DMS53 treated with DMSO at 0.1 percent for 48 hours (cell line): Measurements from ENCODE around the gene CLIC5.

Experiments used
- DNase-seq: peaks from one replicate; lab custom pipeline; 2025; ENCODE audit not compliant: unreplicated experiment; lab: John Stamatoyannopoulos, UW

CLIC5 gene

DNA sequence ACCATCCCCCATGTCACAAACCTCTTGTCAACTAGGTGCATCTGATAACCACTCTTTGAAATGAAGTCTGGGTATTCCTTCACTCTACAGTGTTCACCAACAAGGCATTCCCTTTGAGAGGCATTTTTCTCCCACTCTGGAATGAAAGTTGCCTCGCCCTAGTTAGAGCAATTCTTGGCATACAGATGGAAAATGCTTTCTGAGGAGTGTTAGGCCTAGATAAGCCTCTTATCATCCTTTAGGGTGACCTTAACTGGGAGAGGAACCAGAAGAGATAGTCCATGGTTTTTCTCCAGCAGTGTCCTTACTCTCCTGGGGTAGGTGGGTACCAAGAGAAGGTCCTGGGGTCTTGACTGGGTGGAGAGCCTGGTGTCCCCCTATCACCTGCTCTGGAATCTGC is 14.8 kb downstream of the CLIC5 start:
- DNase-seq: no peak

DNA sequence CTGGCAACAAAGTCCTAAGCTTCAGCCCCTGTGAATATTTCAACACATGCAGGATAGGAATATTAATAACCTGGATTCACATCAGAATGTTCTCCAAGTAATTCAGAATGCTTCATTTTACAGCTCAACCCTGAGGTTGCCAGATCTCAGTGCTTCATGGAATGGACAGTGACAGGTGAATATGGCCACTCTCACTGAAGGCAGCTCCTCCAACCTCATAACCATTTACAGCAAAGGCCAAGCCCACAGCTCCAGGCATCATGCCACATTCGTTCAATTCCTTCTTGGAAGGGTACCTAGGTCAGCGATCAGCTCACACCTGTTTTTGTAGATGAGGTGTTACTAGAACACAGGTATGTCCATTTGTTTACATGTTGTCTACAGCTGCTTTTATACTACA is 17.1 kb downstream of the CLIC5 start:
- DNase-seq: no peak

DNA sequence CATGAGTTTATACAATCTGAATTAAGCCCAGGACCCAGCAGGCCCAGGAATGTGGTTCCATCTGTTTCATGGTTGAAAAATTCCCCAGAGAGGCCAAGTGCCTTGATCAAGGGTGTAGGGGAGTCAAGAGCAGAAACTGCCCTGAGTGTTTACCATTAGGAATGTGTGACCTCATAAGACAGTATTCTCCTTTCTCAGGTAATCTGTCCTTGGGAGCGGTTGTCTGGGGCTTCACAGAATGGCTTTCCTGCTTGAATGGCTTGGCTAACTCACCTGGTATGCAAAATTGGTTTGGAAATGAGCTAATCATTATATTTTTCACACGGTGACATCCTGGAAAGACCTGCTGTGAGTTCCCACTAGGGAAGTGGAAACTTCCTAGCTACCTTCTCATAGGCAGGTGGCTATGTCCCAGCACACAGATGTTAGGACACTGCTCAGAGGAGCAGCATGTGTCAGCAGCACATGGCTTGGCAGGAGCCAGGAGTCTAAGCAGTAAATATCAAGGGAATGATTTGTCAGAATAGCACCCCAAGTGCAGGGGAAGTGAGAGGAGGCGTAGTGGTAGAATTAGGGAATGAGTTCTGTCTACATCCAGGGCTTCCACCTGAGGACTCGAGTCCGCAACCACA is 17.7 kb downstream of the CLIC5 start:
- no peak for DNase-seq

- DNase-seq: no peak
Measured at GRCh38 chr6:45991189-45991588, 24.5 kb downstream of the CLIC5 start.

GRCh38 chr6:45990162-45990561 is 25.5 kb downstream of the CLIC5 start:
- no peak for DNase-seq

- no peak for DNase-seq
Measured at GRCh38 chr6:45988635-45989034, 27.0 kb downstream of the CLIC5 start.

DNA sequence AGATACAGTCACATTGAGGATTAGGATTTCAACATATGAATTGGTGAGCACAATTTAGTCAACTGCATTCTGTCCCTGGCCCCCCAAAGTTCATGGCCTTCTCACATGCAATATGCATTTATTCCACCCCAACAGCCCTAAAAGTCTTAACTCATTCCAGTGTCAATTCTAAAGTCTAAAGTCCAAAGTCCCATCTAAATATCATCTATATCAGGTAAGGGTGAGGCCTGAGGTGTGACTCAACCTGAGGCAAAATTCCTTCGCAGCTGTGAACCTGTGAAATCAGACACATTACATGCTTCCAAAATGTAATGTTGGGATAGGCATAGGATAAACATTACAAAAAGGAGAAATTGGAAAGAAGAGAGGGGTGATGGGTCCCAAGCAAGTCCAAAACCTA is 27.8 kb downstream of the CLIC5 start:
- DNase-seq: no peak

DNA sequence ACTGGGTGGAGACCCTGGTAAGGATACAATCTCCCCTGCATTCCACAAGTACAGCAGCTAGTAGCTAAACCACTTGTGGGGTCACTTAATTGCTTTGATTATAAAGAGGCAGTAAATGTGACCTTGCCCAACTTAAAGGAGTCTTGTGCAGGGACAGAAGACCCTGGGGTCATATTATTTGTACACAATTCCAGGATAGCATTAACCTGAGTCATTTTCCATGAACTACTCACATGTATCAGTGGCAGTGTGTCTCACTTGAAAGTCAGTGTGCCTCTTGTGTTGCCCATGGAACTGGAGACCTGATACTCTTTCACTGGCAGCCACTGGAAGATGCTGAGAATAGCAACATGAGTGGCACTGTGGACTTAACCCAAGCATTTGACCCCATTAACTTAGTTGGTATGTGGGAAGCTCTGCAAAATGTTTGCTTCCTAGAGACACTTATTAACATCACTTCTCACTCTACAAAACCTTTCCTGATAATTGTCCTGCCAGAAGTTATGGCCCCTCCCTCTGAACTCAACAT is 28.9 kb downstream of the CLIC5 start:
- no peak for DNase-seq

DNA sequence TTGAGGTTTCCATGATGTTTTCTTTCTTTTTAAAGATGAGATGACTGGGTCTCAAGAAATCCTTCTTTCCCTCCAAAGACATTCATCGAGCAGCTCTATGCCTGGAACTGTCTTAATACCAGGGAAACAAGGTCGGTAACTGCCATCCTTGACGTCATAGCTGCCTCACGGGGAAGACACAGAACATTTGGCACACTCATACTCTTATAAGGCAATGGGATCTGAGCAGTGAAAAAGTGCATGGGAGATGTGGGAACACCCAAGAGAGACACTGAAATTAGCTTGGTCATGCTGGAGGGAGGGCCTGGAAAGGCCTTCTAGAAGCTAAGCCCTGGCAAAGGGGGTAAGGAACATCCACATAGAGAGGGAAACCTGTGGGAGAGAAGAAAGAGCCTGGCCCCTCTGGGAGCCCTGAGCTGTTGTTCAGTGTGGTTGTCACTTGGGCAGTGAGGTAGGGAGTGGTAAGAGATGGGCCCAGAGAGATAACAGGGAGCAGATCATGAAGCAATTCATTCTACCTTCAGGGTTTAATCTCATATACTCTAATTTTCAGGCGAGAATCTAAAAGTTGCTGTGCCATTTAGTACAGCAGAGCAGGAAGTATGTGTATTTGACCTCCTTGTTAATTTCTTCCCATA is 30.8 kb downstream of the CLIC5 start:
- no peak for DNase-seq

DNA sequence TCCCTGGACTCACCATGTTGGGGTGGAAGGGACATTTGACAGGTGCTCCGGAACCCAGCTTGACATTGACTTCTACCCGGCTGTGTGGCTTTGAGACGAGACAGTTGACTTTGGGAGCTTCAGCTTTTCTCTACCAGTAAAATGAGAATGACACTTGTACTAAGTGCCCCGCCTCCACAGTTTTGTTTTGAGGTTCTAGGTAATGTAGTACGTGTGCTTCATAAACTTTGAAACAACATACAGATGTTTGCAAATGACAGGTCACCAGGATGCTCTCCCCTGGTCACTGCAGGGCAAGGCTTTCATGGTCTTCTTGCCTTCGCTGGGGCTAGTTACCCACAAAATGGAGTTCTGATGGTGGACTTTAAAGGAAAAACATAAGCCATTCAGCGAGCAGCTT is 31.3 kb downstream of the CLIC5 start:
- DNase-seq: no peak

DNA sequence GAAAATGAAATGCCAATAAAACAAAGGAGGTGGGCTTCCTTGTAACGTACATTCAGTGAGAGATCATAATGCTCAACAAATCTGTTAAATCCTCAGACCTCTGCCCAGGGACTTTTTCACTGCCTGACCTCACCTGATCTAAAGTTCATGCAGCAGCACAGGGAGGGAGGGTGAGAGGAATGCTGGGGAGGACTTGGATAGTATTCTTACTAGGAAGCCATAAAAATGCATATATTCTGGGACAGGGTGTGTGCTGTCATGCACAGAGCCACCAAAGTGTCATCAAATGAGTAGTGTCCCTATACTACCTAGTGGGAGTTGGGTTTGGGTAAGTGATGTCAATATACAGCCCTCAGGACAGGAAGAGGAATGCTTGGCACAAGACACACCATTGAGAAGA is 32.6 kb downstream of the CLIC5 start:
- no peak for DNase-seq

- no peak for DNase-seq
Measured at GRCh38 chr6:45982280-45983036, 33.2 kb downstream of the CLIC5 start.

DNA sequence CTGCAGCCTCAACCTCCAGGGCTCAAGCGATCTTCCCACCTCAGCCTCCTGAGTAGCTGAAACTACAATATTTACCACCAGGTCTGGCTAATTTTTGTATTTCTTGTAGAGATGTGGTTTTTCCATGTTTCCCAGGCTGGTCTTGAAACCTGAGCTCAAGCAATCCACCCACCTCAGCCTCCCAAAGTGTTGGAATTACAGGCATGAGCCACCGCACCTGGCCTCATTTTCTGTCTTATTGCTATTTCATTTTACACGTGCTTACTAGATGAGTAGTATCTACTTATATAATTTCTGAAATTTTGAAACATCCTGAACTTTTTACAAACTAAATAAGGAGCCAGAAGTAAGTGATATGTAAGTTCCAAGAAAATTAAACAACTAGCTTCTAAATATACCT is 34.6 kb downstream of the CLIC5 start:
- no peak for DNase-seq

- DNase-seq: no peak
Measured at GRCh38 chr6:45979311-45979710, 36.3 kb downstream of the CLIC5 start.

GRCh38 chr6:45974596-45974995 is 41.1 kb downstream of the CLIC5 start:
- DNase-seq: no peak

DNA sequence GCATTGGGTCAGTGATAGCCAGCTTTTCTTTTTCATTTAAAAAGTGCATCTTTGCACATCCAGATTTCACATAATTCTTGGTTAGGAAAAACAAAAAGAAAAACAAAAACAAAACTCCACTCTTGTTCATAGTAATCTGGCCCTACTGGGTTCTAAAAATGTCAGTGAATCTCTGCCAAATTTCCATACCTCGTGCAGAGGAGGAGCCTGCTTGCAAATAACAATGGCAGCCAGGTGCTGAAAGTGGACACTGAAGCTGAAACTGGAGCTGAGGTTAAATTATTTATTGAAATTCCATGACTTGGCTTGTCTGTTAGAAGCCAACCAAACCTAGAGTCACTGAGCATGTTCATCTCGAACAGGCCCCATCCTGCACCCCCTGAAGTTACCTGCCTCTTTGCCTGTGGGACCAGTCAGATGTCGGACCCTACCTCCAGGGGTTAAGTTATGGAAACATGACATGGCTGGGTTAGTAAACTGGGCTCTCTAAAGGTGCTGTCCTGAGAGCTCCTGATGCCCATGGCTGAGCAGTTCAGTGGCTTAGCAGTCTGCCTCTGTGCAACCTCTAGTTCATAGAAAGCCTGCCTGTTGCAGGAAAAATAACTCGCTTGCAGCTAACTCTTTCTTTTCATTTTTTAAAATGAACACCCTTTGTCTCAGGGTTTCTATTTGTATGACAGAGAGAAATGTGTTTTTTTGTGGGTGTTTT is 42.7 kb downstream of the CLIC5 start:
- DNase-seq: no peak

DNA sequence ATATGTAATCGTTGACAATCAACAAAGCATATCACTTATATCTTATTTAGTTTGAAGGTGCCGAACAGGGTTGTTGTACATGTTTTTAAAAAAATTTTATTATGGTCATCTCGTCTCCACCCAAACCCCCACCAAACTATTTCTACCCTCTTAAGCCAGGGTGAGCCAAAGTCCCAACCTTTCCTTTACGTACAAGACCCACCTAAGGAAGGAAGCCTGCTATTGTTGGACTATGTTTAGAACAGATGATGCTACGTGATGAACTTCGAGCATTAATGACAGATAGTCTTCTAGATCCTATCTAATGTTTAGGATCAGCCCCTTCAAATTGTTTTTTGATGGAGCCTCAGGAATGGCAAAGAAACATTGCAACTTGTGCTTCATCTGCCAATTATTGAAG is 44.4 kb downstream of the CLIC5 start:
- no peak for DNase-seq

DNA sequence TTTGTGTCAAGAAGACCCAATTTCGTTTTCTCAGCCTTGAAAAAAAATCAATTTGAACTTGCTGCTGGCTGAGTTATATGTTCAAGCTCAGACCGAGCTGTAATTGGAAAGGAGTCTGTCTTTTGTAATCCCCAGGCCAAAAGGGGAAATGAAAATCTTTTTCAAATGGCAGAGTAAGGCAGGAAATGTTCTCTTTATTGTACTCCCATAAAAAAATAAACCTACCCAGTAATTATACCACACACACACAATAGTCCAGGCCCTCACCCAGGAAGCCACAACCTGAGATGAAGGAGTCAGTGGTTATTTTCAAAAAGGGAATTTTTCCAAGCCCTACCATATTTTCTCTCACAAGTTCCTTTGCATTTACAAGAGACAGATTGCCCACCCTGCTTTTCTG is 45.3 kb downstream of the CLIC5 start:
- no peak for DNase-seq

GRCh38 chr6:45969883-45970282 is 45.8 kb downstream of the CLIC5 start:
- DNase-seq: no peak

DNA sequence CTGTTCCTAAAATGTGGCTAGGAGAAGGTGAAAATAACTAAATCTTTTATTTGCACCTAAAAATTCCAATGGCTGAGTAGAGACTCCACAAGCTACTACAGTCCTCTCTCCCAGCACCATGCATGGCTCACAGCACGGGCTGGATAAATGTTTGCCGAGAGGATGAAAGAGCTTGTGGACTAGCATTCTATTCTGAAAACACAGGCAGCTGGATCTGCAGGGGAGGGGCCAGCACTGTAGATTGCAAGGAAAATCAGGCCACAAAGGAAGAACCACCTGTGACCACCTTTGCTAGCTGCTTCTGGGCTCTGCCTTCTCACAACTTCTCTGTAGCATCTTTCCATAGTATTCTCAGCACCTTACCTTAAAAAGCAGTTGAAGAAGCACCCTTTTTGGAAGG is 46.6 kb downstream of the CLIC5 start:
- DNase-seq: no peak

DNA sequence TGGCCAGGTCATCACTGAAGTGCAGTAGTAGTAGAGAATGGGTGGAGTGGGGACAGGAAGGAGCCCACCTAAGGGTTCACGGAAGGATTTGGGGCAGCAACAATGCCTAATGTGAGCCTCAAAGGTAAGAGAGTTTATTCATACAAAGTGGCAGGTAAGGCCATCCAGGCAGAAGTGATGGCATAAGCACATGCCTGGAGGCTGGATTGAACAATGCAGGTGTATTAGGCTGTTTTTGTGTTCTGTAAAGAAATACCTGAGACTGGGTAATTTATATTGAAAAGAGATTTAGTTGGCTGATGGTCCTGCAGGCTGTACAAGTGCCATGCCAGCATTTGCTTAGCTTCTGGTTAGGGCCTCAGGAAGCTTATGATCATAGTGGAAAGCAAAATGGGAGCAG is 48.3 kb downstream of the CLIC5 start:
- DNase-seq: no peak

DNA sequence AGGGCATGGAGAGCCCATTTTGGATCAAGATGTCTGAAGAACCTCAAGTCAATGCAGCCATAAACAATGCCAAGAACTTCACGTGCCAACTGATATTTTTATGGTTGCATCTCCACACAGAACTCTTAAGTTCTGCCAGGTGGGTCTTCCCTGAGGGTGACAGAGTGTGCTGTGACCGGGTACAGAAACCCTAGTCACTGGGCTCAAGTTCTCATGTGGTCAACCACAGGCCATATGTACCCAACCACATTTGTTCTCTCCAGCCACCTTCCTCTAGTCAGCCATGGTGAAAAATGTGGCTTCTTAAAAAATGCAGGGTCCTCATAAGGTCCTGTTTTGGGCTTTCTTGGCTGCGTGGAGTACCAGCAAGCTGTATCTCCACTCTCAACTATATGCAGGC is 48.9 kb downstream of the CLIC5 start:
- no peak for DNase-seq
